Aorta (tissue), 5 donors: Measurements from ENCODE around the gene RPS18. TPM values are rescaled to one million over a fixed set of nuclear protein-coding genes. Genes with fewer than 3 reads are reported as not detected.
"Not testable (repeated sequence)": the region's sequence is repeated elsewhere in the genome, so short reads cannot be mapped to it uniquely, and the experiment has no call there.

ENCODE experiments used
- ATAC-seq: fragments of 200-7000 bp; cut with Tn5 transposase; one replicate; pipeline ENCODE4 v1.9.1; 2022; ENCODE audit warnings: moderate library complexity; ENCODE audit not compliant: low FRiP score
- DNase-seq, 2 donors: peaks; one replicate each; pipeline ENCODE4 v3.0.0-alpha.2; 2020
- H3K27ac ChIP-seq, 2 donors: one replicate each; pipeline ENCODE4 v1.5.1; 2013; ENCODE audit warnings: low read length in 2 of 2, mild to moderate bottlenecking in 2 of 2, moderate library complexity in 2 of 2, control low read depth in 1 of 2, inconsistent platforms in 1 of 2, low read depth in 1 of 2
- H3K27me3 ChIP-seq, 2 donors: one replicate each; pipeline ENCODE4 v1.6.1; 2013; ENCODE audit warnings: control low read depth in 1 of 2, low read length in 1 of 2, mild to moderate bottlenecking in 1 of 2, moderate library complexity in 1 of 2; ENCODE audit not compliant: insufficient read depth in 2 of 2, control insufficient read depth in 1 of 2
- H3K36me3 ChIP-seq, 2 donors: one replicate each; pipeline ENCODE4 v1.6.1; 2013; ENCODE audit warnings: control low read depth in 1 of 2, low read length in 1 of 2, mild to moderate bottlenecking in 1 of 2; ENCODE audit not compliant: insufficient read depth in 2 of 2, control insufficient read depth in 1 of 2
- H3K4me1 ChIP-seq, 2 donors: one replicate each; pipeline ENCODE4 v1.6.1; 2013; ENCODE audit warnings: low read length in 2 of 2, control low read depth in 1 of 2, mild to moderate bottlenecking in 1 of 2, moderate library complexity in 1 of 2; ENCODE audit not compliant: insufficient read depth in 2 of 2, control insufficient read depth in 1 of 2
- H3K4me3 ChIP-seq, 2 donors: one replicate each; pipeline ENCODE4 v1.5.1; 2013; ENCODE audit warnings: low read length in 2 of 2, control low read depth in 1 of 2, mild to moderate bottlenecking in 1 of 2
- H3K9me3 ChIP-seq: one replicate; pipeline ENCODE4 v1.6.1; 2013; ENCODE audit warnings: mild to moderate bottlenecking, low read length; ENCODE audit not compliant: control insufficient read depth
- WGBS, 2 donors: extraction: QIAGEN DNeasy Blood & Tissue Kit; methylation state at CpG; one replicate each; pipeline ENCODE4 v1.1.7; 2013; 5-methylcytosine and 5-hydroxymethylcytosine counted together
- intact Hi-C, 2 donors: fragments of 100-400 bp; cut with DNase I; formaldehyde crosslinking; loops; one replicate each; pipeline versions ENCODE4 v1.14.2 to v1.15.0; 2022
- polyA plus RNA-seq, 2 donors: library from polyadenylated mRNA; stranded (reverse); fragments of 200-250 nt; gene quantifications; one replicate each; pipeline ENCODE4 v1.2.3, GENCODE V29; 2013
- total RNA-seq, 2 donors: library from RNA; stranded (reverse); fragmentation: NEBNext Ultra II Directional; extraction: Animal tissue kit (Norgen Biotek cat#: 25700); gene quantifications; one replicate each; pipeline ENCODE4 v1.2.1, GENCODE V29; 2021
- donor health status: healthy with polysubstance abuse.
- donor health status: Bipolar disorder and iron deficiency.
- donor health status: DM: no; HTN: no; CAD: no.
- donor health status: DM: no; HTN: no; CAD: no.
- donor health status: DM: yes; HTN: yes; CAD: no.

RPS18 gene
- total and polyA plus RNA-seq, 4 donors = 1,497 to 5,431 (median 2,893) TPM

DNA sequence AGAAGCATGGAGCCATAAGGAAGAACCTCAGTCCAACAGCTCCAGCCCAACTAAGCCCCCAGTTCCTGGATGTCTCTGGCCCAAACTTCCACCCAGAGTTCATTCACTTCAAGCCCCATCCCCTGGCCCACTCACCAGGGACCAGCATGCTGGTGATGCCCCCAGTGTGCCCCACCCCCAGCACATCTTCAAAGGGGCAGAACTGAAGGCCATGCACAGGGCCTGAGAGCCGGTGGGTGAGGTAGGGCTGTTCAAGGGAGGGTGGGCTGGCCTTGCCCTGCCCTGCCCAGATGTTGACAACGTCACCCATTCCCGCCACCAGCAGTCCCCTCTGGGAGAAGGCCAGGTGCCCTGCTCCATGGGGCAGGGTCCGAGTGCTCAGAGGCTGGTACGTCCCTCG is 8.7 kb downstream of the RPS18 start:
- H3K27me3 ChIP-seq = no peaks in the 10 kb centered on the region
- ATAC-seq = no peak

DNA sequence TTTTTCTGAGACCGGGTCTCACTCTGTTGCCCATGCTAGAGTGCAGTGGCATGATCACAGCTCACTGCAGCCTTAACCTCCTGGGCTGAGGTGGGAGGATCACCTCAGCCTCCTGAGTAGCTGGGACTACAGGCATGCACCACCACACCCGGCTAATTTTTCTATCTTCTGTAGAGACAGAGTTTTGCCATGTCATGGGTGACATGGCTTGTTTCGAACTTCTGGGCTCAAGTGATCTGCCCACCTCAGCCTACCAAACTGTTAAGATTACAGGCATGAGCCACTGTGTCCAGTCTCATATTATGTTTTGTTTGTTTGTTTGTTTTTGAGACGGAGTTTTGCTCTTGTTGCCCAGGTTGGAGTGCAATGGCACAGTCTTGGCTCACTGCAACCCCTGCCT is 13.3 kb downstream of the RPS18 start:
- 85 to 88% methylated on average over 4 of the region's 4 CpGs for WGBS, 2 donors
- ATAC-seq, H3K4me3 ChIP-seq, intact Hi-C loops, H3K27me3 ChIP-seq, DNase-seq, H3K27ac ChIP-seq, H3K36me3 ChIP-seq, H3K9me3 ChIP-seq, H3K4me1 ChIP-seq: not testable (repeated sequence)

More for the DNA sequence above, 8.7 kb downstream of the RPS18 start:
- 74 to 77% methylated on average over 6 of the region's 6 CpGs for WGBS, 2 donors
- no peak overlapping the region for H3K4me3 ChIP-seq
- DNase-seq = no peak
- no peak overlapping the region for H3K27ac ChIP-seq
- no peaks in the 10 kb centered on the region for H3K4me1 ChIP-seq
- intact Hi-C loops = no loop called here
- no peaks in the 10 kb centered on the region for H3K9me3 ChIP-seq
- no peaks in the 10 kb centered on the region for H3K36me3 ChIP-seq

DNA sequence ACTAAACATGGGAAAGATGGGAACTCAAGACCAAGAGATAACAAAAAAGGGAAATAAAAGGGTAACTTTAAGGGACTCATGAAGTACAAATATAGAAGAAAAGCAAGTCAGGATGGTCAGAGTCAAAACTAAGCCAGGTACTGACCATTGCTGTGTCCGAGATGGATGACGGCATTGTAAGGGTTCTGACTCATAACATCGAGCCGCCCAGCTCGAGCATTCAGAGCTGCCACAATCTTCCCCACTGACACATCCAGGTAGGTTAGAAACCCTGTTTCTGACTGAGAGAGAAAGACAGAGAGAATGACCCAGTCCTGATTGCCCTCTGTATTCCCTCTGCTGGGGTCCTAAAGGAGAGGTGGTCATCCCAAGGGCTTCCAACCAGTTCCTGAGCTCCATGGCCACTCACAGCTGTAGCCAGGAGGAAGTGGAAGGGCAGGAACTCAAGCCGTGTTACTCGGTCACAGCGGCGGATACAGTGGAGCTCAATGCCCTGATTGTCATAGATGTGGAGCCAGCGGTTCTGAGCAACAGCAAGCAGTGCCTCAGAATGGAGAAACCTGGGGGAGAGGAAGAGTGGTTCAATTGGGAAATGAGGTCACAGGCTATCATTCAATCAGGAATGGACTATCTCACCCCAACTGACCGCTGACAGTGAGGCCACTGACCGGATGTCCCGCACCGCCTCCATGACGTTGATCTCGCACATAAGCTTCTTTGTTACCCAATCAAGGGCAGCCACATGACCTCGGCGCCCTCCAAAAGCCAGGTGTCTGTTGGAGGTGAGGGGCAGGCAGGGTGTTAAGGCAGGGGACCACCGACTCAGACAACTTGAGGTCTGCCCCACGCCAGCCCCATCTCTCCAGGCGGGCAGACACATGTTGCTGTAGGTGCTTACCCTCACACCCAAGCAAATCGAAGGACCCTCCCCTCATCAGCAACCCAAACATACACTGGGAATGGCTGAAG is 15.4 kb downstream of the RPS18 start:
- no peak overlapping the region for H3K4me3 ChIP-seq
- no peak overlapping the region for H3K27ac ChIP-seq
- 92 to 93% methylated on average over 22 of the region's 22 CpGs for WGBS, 2 donors
- peak in 1 of 2 donors; percentile 16 for DNase-seq
- intact Hi-C loops = no loop called here
- no peaks in the 10 kb centered on the region for H3K9me3 ChIP-seq
- no peak for ATAC-seq
- no peaks in the 10 kb centered on the region for H3K27me3 ChIP-seq
- H3K36me3 ChIP-seq = no peaks in the 10 kb centered on the region
- no peaks in the 10 kb centered on the region for H3K4me1 ChIP-seq

DNA sequence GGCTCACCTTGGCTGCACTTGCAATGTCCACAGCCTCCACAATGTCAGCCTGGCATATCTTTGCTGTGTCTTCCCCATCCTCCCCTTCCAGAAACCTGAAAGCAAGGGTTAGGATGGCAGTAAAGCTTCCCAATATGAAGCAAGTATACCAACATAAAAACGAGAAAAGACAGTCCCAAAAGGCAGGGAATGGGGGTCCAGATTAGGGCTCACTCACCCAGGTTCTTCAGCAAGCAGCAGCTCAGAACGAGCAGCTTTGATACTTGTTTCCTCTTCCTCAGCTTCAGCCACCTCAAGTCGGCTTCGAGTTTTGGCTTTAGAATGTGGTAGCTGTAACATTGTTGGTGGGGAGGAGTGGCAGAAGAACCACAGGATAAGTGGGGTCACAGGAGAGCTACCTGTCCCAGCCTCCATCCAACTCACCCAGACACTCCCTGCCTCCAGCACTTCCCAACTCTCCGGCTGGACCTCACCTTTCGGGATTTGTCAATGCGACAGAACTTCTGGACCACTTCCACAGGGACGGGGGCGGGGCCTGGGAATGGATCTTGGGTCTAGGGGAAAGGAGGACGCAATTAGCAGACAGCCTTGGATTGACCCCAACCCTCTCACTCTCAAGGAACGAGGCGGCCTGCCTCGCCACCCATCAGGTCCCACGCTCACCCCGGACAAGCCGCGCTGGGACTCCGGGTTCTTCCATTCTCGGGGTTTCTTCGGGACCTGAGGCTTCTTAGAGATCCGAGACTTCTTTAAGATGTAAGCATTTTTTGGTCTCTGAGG is 16.5 kb downstream of the RPS18 start:
- no peaks in the 10 kb centered on the region for H3K9me3 ChIP-seq
- 12 to 13% methylated on average over 21 of the region's 21 CpGs for whole genome bisulfite sequencing, 2 donors
- intact Hi-C loops = no loop called here
- peak overlapping the region; percentile 39 to 74 for H3K4me3 ChIP-seq
- no peaks in the 10 kb centered on the region for H3K4me1 ChIP-seq
- no peak for ATAC-seq
- DNase-seq = no peak
- no peak overlapping the region for H3K27ac ChIP-seq
- no peaks in the 10 kb centered on the region for H3K36me3 ChIP-seq
- no peaks in the 10 kb centered on the region for H3K27me3 ChIP-seq

DNA sequence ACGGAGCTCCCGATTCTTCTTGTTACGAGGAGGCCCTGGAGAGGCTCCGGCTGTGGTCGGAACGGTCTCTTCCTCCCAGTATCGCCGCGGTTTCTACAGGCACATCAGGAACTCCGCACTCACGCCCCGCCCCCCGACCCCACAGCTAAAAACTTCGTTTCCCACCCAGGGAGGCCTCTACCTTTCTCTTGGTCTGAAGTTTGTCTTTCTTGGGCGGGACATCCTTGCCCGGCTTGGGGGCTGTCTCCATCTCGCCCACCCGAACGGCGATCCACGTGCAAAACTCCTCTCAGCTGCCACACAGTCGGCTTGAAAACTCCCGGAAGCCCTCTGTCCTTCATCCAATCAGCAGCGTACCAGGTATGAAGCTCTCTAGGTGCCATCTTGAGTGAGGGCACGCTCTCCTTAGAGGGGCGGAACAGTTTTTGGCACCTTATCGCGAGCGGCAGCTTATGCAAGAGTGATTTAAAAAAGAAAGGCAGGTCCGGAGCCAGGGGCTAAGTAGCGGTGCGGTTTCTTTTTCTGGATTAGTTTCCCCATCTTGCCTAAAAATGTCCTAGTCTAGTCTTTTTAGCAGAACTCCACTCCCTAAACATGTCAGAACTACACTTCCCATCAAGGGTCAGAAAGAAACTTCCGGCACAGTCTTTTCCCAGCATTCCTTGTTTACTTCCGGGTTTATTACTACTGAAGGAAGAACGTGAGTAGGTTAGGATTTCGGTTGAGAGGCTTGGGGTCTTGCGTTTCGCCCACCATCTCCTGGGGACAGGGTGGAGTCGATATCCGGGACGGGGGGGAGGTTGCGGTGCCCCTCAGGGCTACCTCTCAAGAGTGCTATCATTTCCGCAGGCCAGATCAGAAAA is 17.3 kb downstream of the RPS18 start, which contains the start of the genes PFDN6 and WDR46:
TSS of gene PFDN6 (plus strand) at position 681 of the 863 bp plus-strand sequence. CDS start 256 bp downstream, outside the sequence.
TSS of gene WDR46 (minus strand) at position 319 of the 863 bp plus-strand sequence. CDS start at position 250, 69 bp downstream.
- ATAC-seq (peak; percentile 96), DNase-seq (peak; percentile 85 to 87)
- H3K4me3 ChIP-seq = peak within 1 kb of the TSS; percentile 39 to 74
- intact Hi-C loops = no loop called here
- H3K27me3 ChIP-seq = no peaks in the 10 kb centered on the region
- H3K36me3 ChIP-seq = no peaks in the 10 kb centered on the region
- H3K9me3 ChIP-seq = no peaks in the 10 kb centered on the region
- WGBS, 2 donors = 0% methylated on average over 43 of the region's 43 CpGs
- H3K4me1 ChIP-seq = no peaks in the 10 kb centered on the region
- H3K27ac ChIP-seq = peak within 1 kb of the TSS in 1 of 2 donors; percentile 65

DNA sequence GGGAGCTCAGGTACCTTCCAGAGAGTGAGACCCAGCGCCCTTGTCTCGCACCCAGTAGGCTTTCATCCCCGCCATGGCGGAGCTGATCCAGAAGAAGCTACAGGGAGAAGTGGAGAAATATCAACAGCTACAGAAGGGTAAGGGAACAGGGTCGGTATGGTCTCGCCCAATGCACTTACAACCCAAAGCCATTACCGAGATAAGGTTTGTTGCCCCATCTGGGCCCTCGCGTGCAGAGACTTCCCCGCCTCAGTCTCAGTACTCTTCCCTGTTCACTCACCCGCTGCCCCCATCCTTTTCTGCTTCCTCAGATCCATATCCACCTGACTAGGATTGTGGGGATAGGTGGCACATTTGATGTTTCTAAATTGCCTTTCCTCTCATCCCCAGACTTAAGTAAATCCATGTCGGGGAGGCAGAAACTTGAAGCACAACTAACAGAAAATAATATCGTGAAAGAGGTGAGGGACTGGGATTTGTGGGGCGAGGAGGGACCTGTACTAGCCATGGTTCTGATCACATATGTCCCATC is 18.0 kb downstream of the RPS18 start:
- Histone ChIP-seq H3K27ac (peak overlapping the region in 1 of 2 donors; percentile 55), H3K4me1 (no peaks in the 10 kb centered on the region), H3K36me3 (no peaks in the 10 kb centered on the region), H3K9me3 (no peaks in the 10 kb centered on the region), H3K27me3 (no peaks in the 10 kb centered on the region), H3K4me3 (peak overlapping the region; percentile 37 to 74)
- ATAC-seq (peak; percentile 2), DNase-seq (no peak)
- intact Hi-C loops = no loop called here
- 3% methylated on average over 14 of the region's 14 CpGs for WGBS, 2 donors

DNA sequence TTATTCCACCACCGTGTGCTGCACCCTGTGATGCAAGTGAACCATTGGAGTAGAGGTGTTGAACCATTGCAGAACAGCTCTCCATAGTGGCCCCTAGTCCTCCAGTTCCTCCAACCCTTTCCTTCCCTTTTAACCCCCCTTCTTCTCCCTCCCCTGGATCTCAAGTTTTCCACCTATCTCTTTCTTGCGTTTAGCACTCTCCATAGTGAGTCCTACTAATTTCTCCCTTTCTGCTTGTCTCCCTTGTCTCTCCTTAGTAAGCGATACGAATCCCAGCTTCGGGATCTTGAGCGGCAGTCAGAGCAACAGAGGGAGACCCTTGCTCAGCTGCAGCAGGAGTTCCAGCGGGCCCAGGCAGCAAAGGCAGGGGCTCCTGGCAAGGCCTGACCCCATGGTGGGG is 18.6 kb downstream of the RPS18 start:
- Histone ChIP-seq H3K36me3 (no peaks in the 10 kb centered on the region), H3K27me3 (no peaks in the 10 kb centered on the region), H3K4me3 (no peak overlapping the region), H3K27ac (no peak overlapping the region), H3K4me1 (no peaks in the 10 kb centered on the region), H3K9me3 (no peaks in the 10 kb centered on the region)
- WGBS, 2 donors = 69% methylated on average over 7 of the region's 7 CpGs
- no peak for ATAC-seq
- DNase-seq = no peak
- intact Hi-C loops = no loop called here
